ENCODE data around the gene LRP10.

LRP10 gene

DNA sequence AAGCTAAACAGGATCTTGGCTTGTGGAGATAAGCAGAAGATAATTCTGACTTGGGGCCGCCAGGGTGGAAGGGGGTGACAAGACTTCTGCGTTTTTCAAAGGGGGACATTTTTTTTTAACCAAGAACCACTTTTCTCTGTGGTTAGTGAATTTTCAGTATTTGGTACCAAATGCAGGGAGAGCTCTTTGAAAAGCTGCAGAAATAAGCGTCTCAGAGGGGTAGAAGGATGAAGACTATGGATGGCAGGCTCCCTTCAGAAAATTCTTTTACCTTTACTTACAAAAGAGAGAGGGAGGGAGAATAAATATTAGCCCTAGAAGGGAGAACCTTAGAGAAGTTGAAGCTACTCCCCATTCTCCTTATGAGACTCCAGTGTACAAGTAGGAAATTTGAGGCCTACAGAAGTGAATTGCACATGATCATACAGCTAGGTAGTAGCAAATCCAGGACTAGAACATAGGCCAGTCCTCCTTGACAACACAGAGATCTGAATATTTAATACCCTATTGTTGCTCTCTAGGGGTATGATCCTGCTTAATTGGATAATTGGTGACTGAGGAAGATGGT, 41.0 kb upstream of the LRP10 start:
- peak overlapping the region; percentile 93 for H3K4me3 ChIP-seq (replicated peaks; ENCODE audit: low read depth, low read length)
- TF ChIP-seq, protein P1, sequence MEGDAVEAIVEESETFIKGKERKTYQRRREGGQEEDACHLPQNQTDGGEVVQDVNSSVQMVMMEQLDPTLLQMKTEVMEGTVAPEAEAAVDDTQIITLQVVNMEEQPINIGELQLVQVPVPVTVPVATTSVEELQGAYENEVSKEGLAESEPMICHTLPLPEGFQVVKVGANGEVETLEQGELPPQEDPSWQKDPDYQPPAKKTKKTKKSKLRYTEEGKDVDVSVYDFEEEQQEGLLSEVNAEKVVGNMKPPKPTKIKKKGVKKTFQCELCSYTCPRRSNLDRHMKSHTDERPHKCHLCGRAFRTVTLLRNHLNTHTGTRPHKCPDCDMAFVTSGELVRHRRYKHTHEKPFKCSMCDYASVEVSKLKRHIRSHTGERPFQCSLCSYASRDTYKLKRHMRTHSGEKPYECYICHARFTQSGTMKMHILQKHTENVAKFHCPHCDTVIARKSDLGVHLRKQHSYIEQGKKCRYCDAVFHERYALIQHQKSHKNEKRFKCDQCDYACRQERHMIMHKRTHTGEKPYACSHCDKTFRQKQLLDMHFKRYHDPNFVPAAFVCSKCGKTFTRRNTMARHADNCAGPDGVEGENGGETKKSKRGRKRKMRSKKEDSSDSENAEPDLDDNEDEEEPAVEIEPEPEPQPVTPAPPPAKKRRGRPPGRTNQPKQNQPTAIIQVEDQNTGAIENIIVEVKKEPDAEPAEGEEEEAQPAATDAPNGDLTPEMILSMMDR (IDR thresholded peaks at IDR 0.05; ENCODE audit: low read depth, low read length, missing control alignments) = no peak
- DNase-seq (ENCODE audit: extremely low read depth, low read depth) = no peak

DNA sequence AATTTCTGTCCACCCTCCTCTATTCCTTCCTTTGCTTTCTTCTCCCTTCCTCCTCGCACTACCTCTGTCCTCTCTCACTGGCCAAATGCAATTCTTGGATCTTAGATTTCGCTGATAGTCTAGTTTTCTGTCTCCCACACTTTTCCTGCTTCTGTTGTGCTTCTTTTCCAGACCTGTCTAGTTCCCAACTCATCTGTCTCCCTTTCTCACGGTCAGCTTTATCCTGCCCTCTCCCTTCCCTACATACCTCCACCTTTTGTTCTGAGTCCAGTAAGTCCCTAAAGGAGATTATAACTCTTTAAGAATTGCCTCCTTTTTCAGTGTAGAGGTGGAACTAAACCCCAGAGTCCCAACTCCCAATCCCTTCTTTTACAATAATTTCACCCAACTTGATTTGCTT, 36.0 kb upstream of the LRP10 start:
- DNase-seq (ENCODE audit: extremely low read depth, low read depth) = no peak
- TF ChIP-seq, protein P1 (IDR thresholded peaks at IDR 0.05; ENCODE audit: low read depth, low read length, missing control alignments) = no peak
- H3K4me3 ChIP-seq (replicated peaks; ENCODE audit: low read depth, low read length) = no peak overlapping the region

- H3K4me3 ChIP-seq (replicated peaks; ENCODE audit: low read depth, low read length) = peak within 1 kb of the TSS; percentile 85
- DNase-seq (ENCODE audit: extremely low read depth, low read depth) = no peak
- TF ChIP-seq, protein P1 (IDR thresholded peaks at IDR 0.05; ENCODE audit: low read depth, low read length, missing control alignments) = peak; percentile 61
These were observed 35.0 kb upstream of the LRP10 start, which contains the start of gene MMP14 for GRCh38 chr14:22836301-22837113. Gene MMP14 (plus strand): TSS chr14:22836585. CDS start chr14:22836818, 233 bp downstream.

DNA sequence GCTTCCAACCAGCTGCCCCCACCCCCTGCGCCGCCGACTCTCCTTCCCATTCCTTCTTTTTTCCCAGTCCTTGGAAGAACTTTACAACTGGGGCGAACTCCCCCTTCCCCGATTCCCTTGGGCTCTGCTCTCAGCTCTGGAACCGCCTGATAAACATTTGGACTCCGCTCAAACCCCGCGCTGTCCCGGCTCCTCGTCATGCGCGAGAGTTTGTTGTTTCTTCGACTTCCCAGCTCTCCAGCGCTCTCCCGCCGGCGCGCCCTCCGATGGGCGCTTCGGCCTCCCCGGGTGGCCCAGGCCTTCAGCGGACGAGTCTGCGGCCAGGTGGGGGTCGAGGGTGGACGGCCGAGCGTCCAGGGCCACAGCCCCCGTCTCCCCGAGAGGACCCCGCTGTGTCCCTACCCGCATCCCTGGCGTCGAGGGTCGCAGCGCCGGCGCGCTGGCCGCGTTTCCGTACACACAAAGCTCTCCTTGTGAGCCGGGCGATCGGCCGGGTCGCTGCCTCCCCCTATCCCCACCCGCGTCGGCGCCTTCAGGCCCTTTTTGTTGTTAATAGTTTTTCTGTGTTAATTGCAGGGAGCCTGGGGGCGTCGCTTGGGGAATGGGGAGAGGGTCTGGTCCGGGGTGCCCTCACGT, 34.3 kb upstream of the LRP10 start:
- TF ChIP-seq, protein P1 (IDR thresholded peaks at IDR 0.05; ENCODE audit: low read depth, low read length, missing control alignments) = no peak
- peak overlapping the region; percentile 85 for H3K4me3 ChIP-seq (replicated peaks; ENCODE audit: low read depth, low read length)
- no peak for DNase-seq (ENCODE audit: extremely low read depth, low read depth)

GRCh38 chr14:22837750-22838538, 33.6 kb upstream of the LRP10 start:
- no peak for DNase-seq (ENCODE audit: extremely low read depth, low read depth)
- TF ChIP-seq, protein P1 (IDR thresholded peaks at IDR 0.05; ENCODE audit: low read depth, low read length, missing control alignments) = no peak
- H3K4me3 ChIP-seq (replicated peaks; ENCODE audit: low read depth, low read length) = peak overlapping the region; percentile 85

DNA sequence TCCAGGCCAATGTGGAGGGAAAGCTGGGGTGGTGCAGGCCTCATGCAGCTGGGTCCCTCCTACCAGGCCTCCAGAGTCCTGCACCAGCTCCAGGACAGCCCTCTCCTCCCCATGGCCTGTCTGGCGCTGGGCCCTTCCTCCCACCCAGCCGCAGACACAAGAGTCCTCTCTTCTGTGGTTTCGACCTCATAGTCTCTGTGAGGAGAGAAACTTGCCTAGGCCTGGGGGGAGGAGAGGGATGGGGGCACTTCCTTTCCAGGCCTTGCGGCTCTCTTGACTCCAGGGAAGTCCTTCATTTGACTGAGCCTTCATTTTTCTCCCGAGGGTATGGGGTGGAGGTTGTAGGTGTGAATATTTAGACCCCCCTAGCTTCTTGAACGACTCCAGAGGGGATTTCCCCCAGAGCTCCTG, 32.9 kb upstream of the LRP10 start:
- H3K4me3 ChIP-seq (replicated peaks; ENCODE audit: low read depth, low read length) = peak overlapping the region; percentile 85
- DNase-seq (ENCODE audit: extremely low read depth, low read depth) = no peak
- TF ChIP-seq, protein P1 (IDR thresholded peaks at IDR 0.05; ENCODE audit: low read depth, low read length, missing control alignments) = no peak
